HFF-Myc (cell line): Measurements from ENCODE around the gene OR11L1.

Experiments
- DNase-seq: peaks from one replicate; pipeline ENCODE4 v3.0.0-alpha.2; 2011; ENCODE audit warnings: low read depth; ENCODE audit errors: extremely low read depth
- H3K4me3 ChIP-seq: replicated peaks from 2 replicates; pipeline ENCODE4 v1.5.1; 2011; ENCODE audit warnings: low read depth, mild to moderate bottlenecking, control low read depth, low read length
- TF ChIP-seq, protein P1 (sequence below): IDR thresholded peaks from 2 replicates; pipeline ENCODE4 v1.5.1; 2012; ENCODE audit warnings: mild to moderate bottlenecking, low read depth, low read length, control low read depth; ENCODE audit errors: missing control alignments

Gene OR11L1

GRCh38 chr1:247845693-247846017 is 4.0 kb upstream of the OR11L1 start:
- TF ChIP-seq, protein P1, sequence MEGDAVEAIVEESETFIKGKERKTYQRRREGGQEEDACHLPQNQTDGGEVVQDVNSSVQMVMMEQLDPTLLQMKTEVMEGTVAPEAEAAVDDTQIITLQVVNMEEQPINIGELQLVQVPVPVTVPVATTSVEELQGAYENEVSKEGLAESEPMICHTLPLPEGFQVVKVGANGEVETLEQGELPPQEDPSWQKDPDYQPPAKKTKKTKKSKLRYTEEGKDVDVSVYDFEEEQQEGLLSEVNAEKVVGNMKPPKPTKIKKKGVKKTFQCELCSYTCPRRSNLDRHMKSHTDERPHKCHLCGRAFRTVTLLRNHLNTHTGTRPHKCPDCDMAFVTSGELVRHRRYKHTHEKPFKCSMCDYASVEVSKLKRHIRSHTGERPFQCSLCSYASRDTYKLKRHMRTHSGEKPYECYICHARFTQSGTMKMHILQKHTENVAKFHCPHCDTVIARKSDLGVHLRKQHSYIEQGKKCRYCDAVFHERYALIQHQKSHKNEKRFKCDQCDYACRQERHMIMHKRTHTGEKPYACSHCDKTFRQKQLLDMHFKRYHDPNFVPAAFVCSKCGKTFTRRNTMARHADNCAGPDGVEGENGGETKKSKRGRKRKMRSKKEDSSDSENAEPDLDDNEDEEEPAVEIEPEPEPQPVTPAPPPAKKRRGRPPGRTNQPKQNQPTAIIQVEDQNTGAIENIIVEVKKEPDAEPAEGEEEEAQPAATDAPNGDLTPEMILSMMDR, result no peak
- no peak overlapping the region for H3K4me3 ChIP-seq
- no peak for DNase-seq

GRCh38 chr1:247845011-247845692 is 3.5 kb upstream of the OR11L1 start:
- DNase-seq, result no peak
- no peak overlapping the region for H3K4me3 ChIP-seq
- TF ChIP-seq, protein P1, result no peak

DNA sequence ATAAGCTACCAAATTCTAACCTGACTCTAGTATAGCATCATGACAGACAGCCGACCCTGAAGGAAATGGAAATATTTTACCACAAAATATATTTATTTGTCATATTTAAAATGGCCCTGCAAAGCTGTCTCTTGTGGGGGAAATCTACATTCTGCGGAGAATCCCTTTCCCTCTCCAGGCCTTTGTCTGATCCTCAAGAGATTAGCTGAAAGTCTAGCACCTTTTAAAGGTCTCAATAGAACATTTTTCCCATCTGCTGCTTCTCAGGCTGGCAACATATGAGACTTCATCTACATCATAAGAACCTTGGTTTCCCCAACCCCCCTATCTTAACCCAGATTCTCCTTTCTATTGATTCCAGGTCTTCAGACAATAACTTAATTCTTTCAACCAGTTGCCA is 1.7 kb upstream of the OR11L1 start:
- TF ChIP-seq, protein P1, result no peak
- no peak for DNase-seq
- H3K4me3 ChIP-seq, result no peak overlapping the region

DNA sequence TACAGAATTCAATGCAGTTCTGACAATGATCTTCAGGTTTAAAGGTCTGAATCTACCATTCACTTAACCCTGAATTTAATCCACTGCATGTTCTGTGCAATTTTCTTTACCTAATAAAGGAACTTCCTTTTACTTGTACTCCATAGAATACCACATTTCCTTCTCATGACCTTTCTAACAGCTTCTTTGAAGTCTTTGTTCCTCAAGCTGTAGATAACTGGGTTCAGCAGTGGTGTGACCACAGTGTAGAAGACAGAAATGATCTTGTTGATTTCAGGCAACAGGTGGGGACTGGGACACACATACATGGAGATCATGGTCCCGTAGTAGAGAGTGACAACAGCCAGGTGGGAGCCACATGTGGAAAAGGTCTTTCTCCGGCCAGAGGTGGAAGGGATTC is 878 bp downstream of the OR11L1 start:
- DNase-seq, result no peak
- TF ChIP-seq, protein P1, result no peak
- no peak overlapping the region for H3K4me3 ChIP-seq

- no peak overlapping the region for H3K4me3 ChIP-seq
- no peak for DNase-seq
- TF ChIP-seq, protein P1, result no peak
These were observed 8.1 kb downstream of the OR11L1 start for GRCh38 chr1:247833601-247834000.

- DNase-seq, result no peak
- TF ChIP-seq, protein P1, result no peak
- H3K4me3 ChIP-seq, result no peak overlapping the region
These were observed 12.0 kb downstream of the OR11L1 start for GRCh38 chr1:247829656-247830055.

DNA sequence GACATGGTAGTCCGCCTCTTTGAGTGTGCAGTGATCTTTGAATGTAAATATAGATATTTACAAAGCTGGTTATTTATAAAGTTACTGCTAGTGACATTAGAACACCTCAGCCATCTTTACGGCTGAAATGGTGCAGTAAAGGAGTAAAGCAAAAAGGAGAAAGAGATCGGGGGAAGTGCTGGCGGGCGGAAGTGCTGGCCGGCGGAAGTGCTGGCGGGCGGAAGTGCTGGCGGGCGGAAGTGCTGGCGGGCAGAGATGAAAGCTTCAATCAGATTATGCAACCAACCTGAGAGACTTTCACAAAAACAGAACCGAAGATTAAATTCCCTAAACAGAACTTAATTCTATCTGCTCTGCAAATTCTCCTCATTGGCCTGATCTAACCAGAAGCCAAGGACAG is 16.3 kb downstream of the OR11L1 start:
- DNase-seq, result no peak
- no peak overlapping the region for H3K4me3 ChIP-seq
- TF ChIP-seq, protein P1, result no peak
